GM12892 (cell line): Measurements from ENCODE around the gene ABL1.

ENCODE experiments used
- DNase-seq: peaks from one replicate; pipeline ENCODE4 v3.0.0; 2011; ENCODE audit not compliant: insufficient read length
- FAIRE-seq: peaks from 2 replicates; lab custom pipeline; 2011; peaks lifted over from hg19 to GRCh38; lab: Jason Lieb, UNC
- POLR2A ChIP-seq: IDR thresholded peaks from 2 replicates; pipeline ENCODE4 v1.6.1; 2011; ENCODE audit warnings: low read depth, low read length, control low read depth
- POLR2AphosphoS5 ChIP-seq: IDR thresholded peaks from 2 replicates; pipeline ENCODE4 v1.6.1; 2011; ENCODE audit warnings: low read depth, low read length, control low read depth
- TAF1 ChIP-seq: IDR thresholded peaks from 2 replicates; pipeline ENCODE4 v1.6.1; 2011; ENCODE audit warnings: low read depth, mild to moderate bottlenecking, control low read depth, low read length, borderline replicate concordance

Gene ABL1

DNA sequence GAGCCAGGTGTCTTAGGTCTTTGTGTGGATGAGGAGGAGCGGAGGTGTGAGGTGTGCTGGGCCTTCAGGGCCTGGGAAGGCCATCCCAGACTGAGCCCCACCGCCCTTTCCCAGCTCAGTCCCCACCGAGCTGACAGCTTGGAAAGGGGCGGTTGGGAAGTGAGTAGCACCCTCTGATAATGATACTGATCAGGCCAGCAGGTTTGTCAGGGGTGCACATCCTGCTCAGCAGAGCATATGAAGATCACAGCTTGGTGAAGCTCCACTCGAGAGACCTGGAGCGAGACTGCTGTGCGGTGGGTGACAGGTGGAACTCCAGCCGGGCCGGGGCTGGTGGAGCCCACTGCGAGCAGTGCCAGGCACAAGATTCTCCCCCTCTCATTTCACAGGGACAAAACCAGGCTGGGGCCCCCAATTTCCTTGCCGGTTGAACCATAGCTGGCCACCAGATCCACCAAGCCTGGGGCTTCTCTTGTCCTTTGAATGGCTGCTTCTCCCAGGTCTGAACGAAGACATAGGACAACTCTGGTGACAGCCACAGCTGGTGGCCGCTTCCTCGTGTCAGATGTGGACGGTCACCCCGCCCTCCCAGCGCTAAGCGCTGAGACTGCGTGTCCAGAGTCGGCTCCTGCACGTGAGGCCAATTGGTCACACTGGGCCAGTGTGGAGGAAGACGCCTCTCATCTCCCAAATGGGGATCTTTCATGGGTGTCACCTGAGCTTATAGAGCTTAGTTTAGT is 53.3 kb downstream of the ABL1 start:
- TF ChIP-seq POLR2AphosphoS5, result no peak
- TF ChIP-seq POLR2A, result no peak
- TF ChIP-seq TAF1, result no peak
- DNase-seq, result no peak
- no peak for FAIRE-seq

DNA sequence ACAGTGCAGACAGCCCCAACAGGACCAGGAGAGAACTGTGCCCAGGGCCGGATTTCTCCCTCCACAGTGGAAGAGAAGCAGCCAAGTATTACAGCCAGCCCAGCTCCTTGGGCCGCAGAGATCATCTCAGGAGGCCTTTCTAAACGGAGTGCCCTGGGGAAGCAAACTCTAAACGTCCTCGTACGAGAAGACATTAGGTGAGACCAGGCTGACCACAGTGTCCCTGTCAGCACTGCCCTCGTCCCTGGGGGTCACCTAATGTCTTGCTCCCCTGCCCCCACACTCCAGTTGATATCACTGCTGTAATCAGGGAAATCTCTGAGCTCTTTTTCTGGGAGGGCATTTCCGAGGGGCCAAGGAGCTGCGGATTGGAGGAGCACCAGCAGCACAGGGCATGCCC is 55.1 kb downstream of the ABL1 start:
- FAIRE-seq (no peak), DNase-seq (no peak)
- TF ChIP-seq POLR2A (no peak), TAF1 (no peak), POLR2AphosphoS5 (no peak)

DNA sequence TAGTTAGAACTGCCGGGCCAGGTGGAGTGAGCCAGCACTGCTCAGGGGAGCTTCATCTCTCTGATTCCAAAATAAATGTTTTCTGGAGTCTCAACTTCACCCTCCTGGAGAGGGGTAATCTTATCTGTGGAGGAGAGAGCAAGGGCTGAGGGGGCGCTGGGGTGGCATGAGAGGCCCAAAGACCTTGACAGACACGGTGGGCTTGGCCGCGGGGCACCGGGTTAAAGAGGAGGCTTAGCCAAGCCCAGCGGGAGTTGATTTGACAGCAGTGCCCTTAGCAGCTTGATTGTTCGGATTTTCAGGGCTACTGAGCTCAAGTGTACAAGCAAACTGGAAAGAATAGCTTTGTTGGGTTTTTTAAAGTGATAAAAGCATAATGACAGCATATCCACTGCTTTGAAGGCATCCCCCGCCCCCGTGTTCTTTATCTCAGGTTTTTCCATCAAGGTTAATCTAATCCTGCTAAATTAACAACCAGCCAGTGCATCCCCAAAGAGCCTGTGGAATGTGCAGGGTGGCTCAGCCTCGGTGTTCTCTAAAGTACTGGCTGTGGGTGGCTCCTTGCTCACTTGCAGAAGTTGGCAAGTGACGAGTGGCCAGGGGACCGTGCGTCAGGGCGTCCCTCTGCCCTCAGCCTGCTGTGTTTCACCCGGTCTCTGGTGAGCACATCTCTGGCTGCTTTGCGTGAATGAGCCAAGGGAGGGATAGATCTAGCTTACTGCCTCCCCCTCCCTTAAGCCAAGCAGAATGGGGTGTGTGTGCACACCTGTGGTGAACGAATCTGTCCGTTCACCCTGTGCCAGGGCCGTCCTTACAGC is 56.0 kb downstream of the ABL1 start:
- TF ChIP-seq TAF1, result no peak
- TF ChIP-seq POLR2AphosphoS5, result no peak
- no peak for TF ChIP-seq POLR2A

DNA sequence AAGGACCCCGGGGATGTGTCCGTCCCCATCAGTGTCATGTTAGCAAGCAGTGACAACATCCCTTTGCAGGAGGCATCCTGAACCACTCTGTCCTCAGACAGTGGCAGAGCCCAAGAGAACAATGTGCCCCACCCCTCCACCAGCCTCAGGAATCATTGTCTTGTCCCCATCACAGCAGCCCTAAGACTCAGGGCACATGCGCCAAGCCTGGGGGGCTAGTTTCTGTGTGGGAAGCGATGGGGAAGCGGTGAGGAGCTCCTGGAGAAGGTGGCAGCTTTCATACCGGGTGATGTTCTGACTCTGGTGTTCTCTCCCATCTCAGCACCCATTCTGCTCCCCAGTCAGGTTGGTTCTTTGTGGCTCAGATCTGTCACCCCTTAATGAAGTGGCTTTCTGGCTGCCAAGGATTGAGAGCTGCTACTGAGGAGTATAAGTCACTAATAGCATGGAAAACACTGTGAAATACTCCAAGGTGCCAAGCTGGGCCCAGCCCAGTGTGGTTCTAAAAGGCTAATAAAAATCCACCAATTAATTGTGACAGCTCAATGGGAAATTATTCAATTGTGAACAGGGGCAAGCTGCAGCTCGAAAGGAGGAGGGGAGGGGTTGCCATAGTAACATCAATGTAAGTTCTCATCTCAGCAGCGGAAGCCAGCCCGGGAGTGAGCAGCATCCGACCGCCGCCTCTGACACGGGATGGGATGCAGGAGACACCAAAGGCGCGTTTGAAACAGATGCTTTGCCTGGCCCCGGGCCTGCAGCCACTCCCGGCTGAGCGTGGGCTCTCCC is 56.8 kb downstream of the ABL1 start:
- FAIRE-seq (no peak), DNase-seq (no peak)
- TF ChIP-seq POLR2A (no peak), TAF1 (no peak), POLR2AphosphoS5 (no peak)

More for the DNA sequence above, 56.0 kb downstream of the ABL1 start:
- DNase-seq, result no peak
- FAIRE-seq, result no peak

DNA sequence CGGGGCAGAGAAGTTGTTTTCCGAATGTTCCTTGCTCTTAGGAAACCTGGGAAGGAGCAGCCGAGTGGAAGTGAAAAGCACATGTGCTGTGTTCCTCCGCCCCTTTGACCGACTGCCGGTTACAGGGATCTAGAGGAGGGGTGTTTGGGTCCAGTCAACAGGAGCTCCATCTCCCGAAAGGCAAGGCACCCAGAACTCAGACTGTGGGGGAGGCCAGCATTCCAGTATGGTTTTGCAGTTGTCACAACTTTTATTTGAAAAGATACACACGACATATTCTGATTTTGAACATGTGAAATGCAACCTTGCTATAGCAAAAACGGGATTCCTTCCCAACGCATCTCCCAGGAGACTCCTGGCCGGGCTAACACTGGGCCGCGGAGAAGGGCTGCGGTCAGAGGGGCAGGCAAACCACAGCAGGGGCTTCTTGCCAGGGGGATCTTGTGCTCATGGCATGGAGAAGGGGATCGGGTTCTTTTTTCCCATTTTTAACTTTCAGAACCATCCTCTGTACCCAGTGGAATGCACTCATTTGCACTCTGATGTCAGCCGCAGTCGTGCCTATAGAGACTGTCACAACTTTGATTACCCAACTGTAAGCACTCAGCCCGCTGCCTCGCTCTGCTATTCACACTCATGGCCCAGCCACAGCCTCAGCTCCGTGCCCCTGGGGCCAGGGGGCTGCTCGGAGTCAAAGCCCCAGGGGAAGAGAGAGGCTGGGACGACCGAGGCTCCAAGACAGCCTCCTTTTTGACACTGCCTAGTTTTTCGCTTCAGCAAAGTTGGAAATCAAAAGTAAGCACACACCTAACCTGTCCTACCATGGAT is 57.6 kb downstream of the ABL1 start:
- FAIRE-seq (no peak), DNase-seq (no peak)
- TF ChIP-seq TAF1 (no peak), POLR2AphosphoS5 (no peak), POLR2A (no peak)

DNA sequence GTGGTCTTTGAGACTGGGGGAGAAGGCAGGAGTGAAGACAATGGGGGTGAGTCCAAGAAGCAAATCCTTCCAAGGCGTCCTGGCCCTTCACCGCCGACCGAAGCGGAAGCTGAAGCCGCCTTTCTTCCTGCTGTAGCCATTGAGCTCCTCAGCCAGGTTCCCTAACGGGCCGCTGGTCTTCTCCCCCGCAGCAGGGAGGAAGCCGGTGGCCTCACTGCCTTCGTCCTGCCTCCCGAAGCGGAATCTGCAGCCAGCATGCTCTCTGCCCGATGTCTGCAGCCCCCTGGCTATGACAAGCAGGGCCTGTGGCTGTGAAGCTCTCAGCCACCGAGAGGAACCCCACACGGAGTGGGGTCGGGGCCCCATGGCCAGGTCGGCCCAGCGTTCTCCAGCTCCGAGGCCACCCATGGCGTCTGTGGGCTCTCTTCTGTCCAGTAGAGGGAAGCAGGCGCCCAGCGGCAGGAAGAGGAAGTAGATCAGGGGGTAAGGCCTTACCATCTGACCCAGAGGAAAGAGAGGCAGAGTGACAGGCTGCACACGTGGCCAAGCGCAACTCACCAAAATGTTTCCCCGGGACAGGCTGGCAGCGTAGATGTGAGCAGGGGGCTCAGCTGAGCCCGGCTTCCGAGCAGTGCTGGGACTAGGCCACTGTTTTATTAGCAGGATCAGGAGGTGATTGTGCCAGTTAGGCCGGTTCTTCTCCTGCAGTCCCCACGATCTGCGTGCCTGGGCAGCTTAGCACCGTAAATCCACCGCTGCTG is 58.5 kb downstream of the ABL1 start:
- TF ChIP-seq POLR2AphosphoS5 (no peak), TAF1 (no peak), POLR2A (no peak)
- FAIRE-seq, result no peak
- no peak for DNase-seq

- DNase-seq, result no peak
- FAIRE-seq, result no peak
- TF ChIP-seq TAF1, result no peak
- TF ChIP-seq POLR2A, result no peak
- no peak for TF ChIP-seq POLR2AphosphoS5
Measured at GRCh38 chr9:130894546-130894945, 59.5 kb downstream of the ABL1 start.

DNA sequence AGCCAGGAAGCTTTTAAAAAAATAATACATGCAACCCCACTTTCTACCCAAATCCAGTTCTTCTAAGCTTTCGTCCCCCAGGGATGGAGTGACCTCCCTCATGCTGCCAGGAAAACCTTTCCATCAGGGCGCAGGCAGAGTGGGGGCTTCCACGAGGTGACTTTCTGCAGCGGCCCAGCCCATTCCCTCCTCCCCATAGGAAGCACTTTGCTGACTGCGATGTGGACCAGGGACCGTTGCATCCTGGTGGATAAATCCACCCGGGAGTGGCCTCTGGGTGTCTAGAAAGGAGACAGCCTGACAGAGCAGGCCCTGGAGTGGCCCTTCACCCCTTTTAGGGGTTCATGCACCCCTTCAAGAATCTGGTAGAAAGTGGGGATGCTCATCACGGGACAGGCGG is 60.0 kb downstream of the ABL1 start:
- TF ChIP-seq POLR2AphosphoS5 (no peak), TAF1 (no peak), POLR2A (no peak)
- DNase-seq (no peak), FAIRE-seq (no peak)

- DNase-seq (no peak), FAIRE-seq (no peak)
- TF ChIP-seq POLR2AphosphoS5 (no peak), TAF1 (no peak), POLR2A (no peak)
Measured at GRCh38 chr9:130895481-130896232, 60.6 kb downstream of the ABL1 start.
